Astrocyte of the spinal cord (primary cell): Measurements from ENCODE around the gene RGS17.
"Not testable (repeated sequence)": the region's sequence is repeated elsewhere in the genome, so short reads cannot be mapped to it uniquely, and the experiment has no call there.

ENCODE experiments used
- DNase-seq: peaks from one replicate; pipeline ENCODE4 v3.0.0; 2011; ENCODE audit warnings: low read depth, low spot score
- H3K4me3 ChIP-seq: 2 replicates; pipeline ENCODE4 v1.5.1; 2011; ENCODE audit warnings: low read depth, mild to moderate bottlenecking, low read length, moderate library complexity
- in situ Hi-C: cut with HindIII; loops from 2 replicates; pipeline ENCODE4 v1.10.0; 2017; ENCODE audit warnings: low sequenced_read_pairs
- TF ChIP-seq, protein P1 (sequence below): IDR thresholded peaks from 2 replicates; pipeline ENCODE4 v1.5.1; 2012; ENCODE audit warnings: low read depth, mild to moderate bottlenecking, low read length, inconsistent platforms

RGS17 gene

DNA sequence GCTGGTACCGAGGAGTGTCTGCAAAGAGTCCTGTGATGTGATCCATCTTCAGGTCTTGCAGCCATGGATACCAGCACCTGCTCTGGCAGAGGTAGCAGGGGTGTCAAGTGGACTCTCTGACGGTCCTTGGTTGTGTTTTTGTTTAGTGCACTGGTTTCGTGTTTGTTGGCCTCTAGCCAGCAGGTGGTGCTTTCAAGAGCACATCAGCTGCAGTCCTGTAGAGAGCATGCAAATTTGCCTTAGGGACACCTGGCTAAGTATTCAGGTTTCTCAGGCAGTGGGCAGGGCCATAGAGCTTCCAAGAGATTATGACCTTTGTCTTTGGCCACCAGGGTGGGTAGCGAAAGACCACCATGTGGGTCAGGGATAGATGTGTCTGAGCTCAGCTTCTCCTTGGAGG is 14.5 kb upstream of the RGS17 start:
- TF ChIP-seq, protein P1, sequence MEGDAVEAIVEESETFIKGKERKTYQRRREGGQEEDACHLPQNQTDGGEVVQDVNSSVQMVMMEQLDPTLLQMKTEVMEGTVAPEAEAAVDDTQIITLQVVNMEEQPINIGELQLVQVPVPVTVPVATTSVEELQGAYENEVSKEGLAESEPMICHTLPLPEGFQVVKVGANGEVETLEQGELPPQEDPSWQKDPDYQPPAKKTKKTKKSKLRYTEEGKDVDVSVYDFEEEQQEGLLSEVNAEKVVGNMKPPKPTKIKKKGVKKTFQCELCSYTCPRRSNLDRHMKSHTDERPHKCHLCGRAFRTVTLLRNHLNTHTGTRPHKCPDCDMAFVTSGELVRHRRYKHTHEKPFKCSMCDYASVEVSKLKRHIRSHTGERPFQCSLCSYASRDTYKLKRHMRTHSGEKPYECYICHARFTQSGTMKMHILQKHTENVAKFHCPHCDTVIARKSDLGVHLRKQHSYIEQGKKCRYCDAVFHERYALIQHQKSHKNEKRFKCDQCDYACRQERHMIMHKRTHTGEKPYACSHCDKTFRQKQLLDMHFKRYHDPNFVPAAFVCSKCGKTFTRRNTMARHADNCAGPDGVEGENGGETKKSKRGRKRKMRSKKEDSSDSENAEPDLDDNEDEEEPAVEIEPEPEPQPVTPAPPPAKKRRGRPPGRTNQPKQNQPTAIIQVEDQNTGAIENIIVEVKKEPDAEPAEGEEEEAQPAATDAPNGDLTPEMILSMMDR, result no peak
- in situ Hi-C loops, result no loop called here

GRCh38 chr6:153143200-153143599 is 12.1 kb upstream of the RGS17 start:
- no peak for DNase-seq
- TF ChIP-seq, protein P1, result no peak
- in situ Hi-C loops, result no loop called here
- no peak overlapping the region for H3K4me3 ChIP-seq

More for the DNA sequence above, 14.5 kb upstream of the RGS17 start:
- no peak overlapping the region for H3K4me3 ChIP-seq
- DNase-seq, result no peak

DNA sequence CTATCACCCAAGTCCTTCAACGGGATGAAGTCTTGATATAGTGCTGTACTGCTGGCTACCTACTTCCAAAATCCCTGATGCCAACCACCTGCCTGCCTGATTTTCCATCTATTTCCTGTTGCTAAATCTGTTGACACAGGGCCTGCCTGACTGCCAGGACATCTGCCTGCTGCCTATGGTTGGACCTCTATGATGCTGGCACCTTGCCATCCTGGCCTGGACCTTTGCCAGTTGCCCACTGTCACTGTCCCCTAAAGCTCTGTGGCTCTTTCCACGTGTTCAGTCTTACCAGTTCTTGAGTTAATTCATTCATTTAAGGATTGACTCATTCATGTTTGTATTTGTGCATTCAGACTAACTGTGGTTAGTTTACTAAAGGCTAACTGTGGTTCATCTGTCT is 9.2 kb upstream of the RGS17 start:
- H3K4me3 ChIP-seq, result no peak overlapping the region
- DNase-seq, result no peak
- TF ChIP-seq, protein P1, result no peak
- in situ Hi-C loops, result no loop called here

GRCh38 chr6:153138930-153139329 is 7.8 kb upstream of the RGS17 start:
- no peak for DNase-seq
- H3K4me3 ChIP-seq, result no peak overlapping the region
- in situ Hi-C loops, result no loop called here
- TF ChIP-seq, protein P1, result no peak

GRCh38 chr6:153135681-153136080 is 4.6 kb upstream of the RGS17 start:
- in situ Hi-C loops, result no loop called here
- no peak for DNase-seq
- no peak overlapping the region for H3K4me3 ChIP-seq
- TF ChIP-seq, protein P1, result no peak

DNA sequence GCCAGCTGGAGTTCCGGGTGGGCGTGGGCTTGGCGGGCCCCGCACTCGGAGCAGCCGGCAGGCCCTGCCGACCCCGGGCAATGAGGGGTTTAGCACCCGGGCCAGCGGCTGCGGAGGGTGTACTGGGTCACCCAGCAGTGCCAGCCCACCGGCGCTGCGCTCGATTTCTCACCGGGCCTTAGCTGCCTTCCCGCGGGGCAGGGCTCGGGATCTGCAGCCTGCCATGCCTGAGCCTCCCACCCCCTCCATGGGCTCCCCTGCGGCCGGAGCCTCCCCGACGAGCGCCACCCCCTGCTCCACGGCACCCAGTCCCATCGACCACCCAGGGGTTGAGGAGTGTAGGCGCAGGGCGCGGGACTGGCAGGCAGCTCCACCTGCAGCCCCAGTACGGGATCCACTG is 2.6 kb upstream of the RGS17 start:
- in situ Hi-C loops, H3K4me3 ChIP-seq, DNase-seq: not testable (repeated sequence)

- no peak for DNase-seq
- peak overlapping the region; percentile 83 for H3K4me3 ChIP-seq
- TF ChIP-seq, protein P1, result no peak
- in situ Hi-C loops, result no loop called here
Observed at GRCh38 chr6:153130515-153131036, 506 bp downstream of the RGS17 start.
